Measurements from ENCODE around the gene ITIH1. TPM values are rescaled to one million over a fixed set of nuclear protein-coding genes. Genes with fewer than 3 reads are reported as not detected.
A peak's percentile ranks its signal among the peaks of the same experiment; 100 is the strongest.

ITIH1 gene
- total RNA-seq, 2 donors from 2014 or later: 4.4 TPM; not detected in 1

- no peaks in the 10 kb centered on the region for H3K36me3 ChIP-seq (replicated peaks in 1 of 2; ENCODE audit: insufficient read depth in 1 of 2, low read depth in 2 of 2)
- H3K9me3 ChIP-seq: no peaks in the 10 kb centered on the region
- intact Hi-C loops (cut with DNase I): no loop called here
- H3K4me3 ChIP-seq: no peak within 1 kb of the TSS
- WGBS, 2 donors: 67 to 79% methylated on average over 13 to 16 of the region's 16 CpGs
- ATAC-seq (peak; percentile 40), DNase-seq (peak; percentile 37 to 66 (median 58))
- peaks cover 49% of the 10 kb centered on the region for H3K4me1 ChIP-seq
- H3K27me3 ChIP-seq: no peaks in the 10 kb centered on the region
- TF ChIP-seq POLR2A (IDR thresholded peaks at IDR 0.05): peak in 2 of 3 donors; percentile 31 to 49
- TF ChIP-seq, protein P1, sequence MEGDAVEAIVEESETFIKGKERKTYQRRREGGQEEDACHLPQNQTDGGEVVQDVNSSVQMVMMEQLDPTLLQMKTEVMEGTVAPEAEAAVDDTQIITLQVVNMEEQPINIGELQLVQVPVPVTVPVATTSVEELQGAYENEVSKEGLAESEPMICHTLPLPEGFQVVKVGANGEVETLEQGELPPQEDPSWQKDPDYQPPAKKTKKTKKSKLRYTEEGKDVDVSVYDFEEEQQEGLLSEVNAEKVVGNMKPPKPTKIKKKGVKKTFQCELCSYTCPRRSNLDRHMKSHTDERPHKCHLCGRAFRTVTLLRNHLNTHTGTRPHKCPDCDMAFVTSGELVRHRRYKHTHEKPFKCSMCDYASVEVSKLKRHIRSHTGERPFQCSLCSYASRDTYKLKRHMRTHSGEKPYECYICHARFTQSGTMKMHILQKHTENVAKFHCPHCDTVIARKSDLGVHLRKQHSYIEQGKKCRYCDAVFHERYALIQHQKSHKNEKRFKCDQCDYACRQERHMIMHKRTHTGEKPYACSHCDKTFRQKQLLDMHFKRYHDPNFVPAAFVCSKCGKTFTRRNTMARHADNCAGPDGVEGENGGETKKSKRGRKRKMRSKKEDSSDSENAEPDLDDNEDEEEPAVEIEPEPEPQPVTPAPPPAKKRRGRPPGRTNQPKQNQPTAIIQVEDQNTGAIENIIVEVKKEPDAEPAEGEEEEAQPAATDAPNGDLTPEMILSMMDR (IDR thresholded peaks at IDR 0.05): no peak
- peak within 1 kb of the TSS in 3 of 4 donors; percentile 16 to 46 (median 43) for H3K27ac ChIP-seq
These were observed 53.3 kb downstream of the ITIH1 start, which contains the start of gene ITIH4 for GRCh38 chr3:52830535-52831258. TSS of gene ITIH4 (minus strand) at chr3:52830672. CDS start at chr3:52830642, 30 bp downstream.

- 59 to 73% methylated on average over 10 to 21 of the region's 21 CpGs for WGBS, 2 donors
- intact Hi-C loops (cut with DNase I): no loop called here
- ATAC-seq: no peak
- Histone ChIP-seq H3K9me3 (no peaks in the 10 kb centered on the region), H3K27me3 (no peaks in the 10 kb centered on the region), H3K4me1 (peaks cover 49% of the 10 kb centered on the region), H3K36me3 (replicated peaks in 1 of 2; ENCODE audit: insufficient read depth in 1 of 2, low read depth in 2 of 2) (no peaks in the 10 kb centered on the region), H3K27ac (peak overlapping the region in 2 of 4 donors; percentile 16 to 43), H3K4me3 (no peak overlapping the region)
- TF ChIP-seq, protein P1 (IDR thresholded peaks at IDR 0.05): no peak
- TF ChIP-seq POLR2A (IDR thresholded peaks at IDR 0.05): no peak
- DNase-seq: peak; percentile 42 to 74 (median 53)
These were observed 54.3 kb downstream of the ITIH1 start for GRCh38 chr3:52831500-52832301.

- Histone ChIP-seq H3K9me3 (no peaks in the 10 kb centered on the region), H3K36me3 (replicated peaks in 1 of 2; ENCODE audit: insufficient read depth in 1 of 2, low read depth in 2 of 2) (no peaks in the 10 kb centered on the region), H3K27ac (no peak overlapping the region), H3K4me3 (no peak overlapping the region), H3K4me1 (peaks cover 48% of the 10 kb centered on the region), H3K27me3 (no peaks in the 10 kb centered on the region)
- 96 to 98% methylated on average over 14 of the region's 14 CpGs for WGBS, 2 donors
- TF ChIP-seq POLR2A (IDR thresholded peaks at IDR 0.05): no peak
- TF ChIP-seq, protein P1 (IDR thresholded peaks at IDR 0.05): no peak
- no peak for ATAC-seq
- no peak for DNase-seq
- intact Hi-C loops (cut with DNase I): no loop called here
These were observed 55.8 kb downstream of the ITIH1 start for GRCh38 chr3:52833202-52833601.

DNA sequence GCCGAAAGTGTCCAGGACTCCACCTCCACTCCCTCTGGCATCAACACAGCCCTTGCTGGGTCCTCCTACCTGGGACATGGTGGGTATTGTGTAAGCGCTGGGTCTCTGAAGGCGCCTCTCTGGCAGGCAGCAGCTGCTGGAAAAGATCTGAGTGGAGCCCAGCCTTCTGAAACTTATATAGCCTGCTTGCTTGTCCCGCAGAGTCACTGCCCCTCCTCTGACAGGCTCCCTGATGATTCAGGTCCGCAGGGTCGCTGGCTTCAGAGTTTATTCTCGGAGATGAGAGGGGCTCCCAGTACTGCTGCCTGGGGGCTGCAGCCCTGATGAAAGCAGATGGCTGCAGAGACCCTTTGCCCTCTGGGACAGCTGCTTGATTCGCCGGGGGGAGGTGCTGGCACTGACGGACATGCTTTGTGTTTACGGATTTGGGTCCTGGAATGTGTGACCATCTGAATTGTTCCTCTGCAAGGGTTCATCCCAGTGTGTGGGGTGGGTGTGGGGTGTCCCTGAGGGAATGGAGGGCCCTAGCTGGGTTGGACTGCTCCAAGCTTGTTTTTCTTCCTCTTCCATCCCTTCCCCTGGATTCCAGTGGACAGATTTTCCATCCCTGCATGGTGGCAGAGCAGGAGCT lies 57.6 kb downstream of the ITIH1 start, which contains the start of gene MUSTN1:
Gene MUSTN1, minus strand, starts transcription at position 149 of the 631 bp plus-strand sequence. Its CDS starts 71 bp downstream, at position 78.
- Histone ChIP-seq H3K27me3 (no peaks in the 10 kb centered on the region), H3K27ac (no peak within 1 kb of the TSS), H3K4me3 (no peak within 1 kb of the TSS), H3K9me3 (no peaks in the 10 kb centered on the region), H3K36me3 (replicated peaks in 1 of 2; ENCODE audit: insufficient read depth in 1 of 2, low read depth in 2 of 2) (no peaks in the 10 kb centered on the region), H3K4me1 (peaks cover 30% of the 10 kb centered on the region)
- ATAC-seq (no peak), DNase-seq (no peak)
- 80 to 96% methylated on average over 5 to 10 of the region's 11 CpGs for WGBS, 2 donors
- no peak for TF ChIP-seq POLR2A (IDR thresholded peaks at IDR 0.05)
- intact Hi-C loops (cut with DNase I): no loop called here

All from body of pancreas (tissue), 4 donors.